ENCODE results near the gene CYP4F22. TPM values are rescaled to one million over a fixed set of nuclear protein-coding genes. Genes with fewer than 3 reads are reported as not detected.

CYP4F22 gene
- total RNA-seq, 1 experiment from 2014 or later, result not detected

- H3K27me3 Mint-ChIP-seq (ENCODE audit: insufficient read depth, unreplicated experiment), result peaks cover 8% of the 10 kb centered on the region
- Histone ChIP-seq H3K4me3 (ENCODE audit: low read depth, low read length) (no peak overlapping the region), H3K27me3 (replicated peaks; ENCODE audit: control insufficient read depth, insufficient read depth, low read length) (no peaks in the 10 kb centered on the region), H3K36me3 (ENCODE audit: control insufficient read depth, insufficient read depth, low read length) (no peaks in the 10 kb centered on the region), H3K4me1 (no peaks in the 10 kb centered on the region), H3K9me3 (no peaks in the 10 kb centered on the region)
- CTCF ChIA-PET, result no interaction called here
- H3K4me1 Mint-ChIP-seq (ENCODE audit: low read depth, unreplicated experiment), result no peaks in the 10 kb centered on the region
- POLR2A ChIA-PET, result no interaction called here
- BruUV-seq (replicated peaks), result no TSS peak
- no peak for DNase-seq
- H3K4me3 Mint-ChIP-seq (ENCODE audit: unreplicated experiment), result no peak overlapping the region
- intact Hi-C loops (cut with micrococcal nuclease; ENCODE audit: unreplicated experiment), result no loop called here
- TF ChIP-seq CTCF (IDR thresholded peaks at IDR 0.05; ENCODE audit: insufficient read depth in 1 of 2, low read depth in 1 of 2, low read length in 1 of 2, severe bottlenecking in 1 of 2, unreplicated experiment in 1 of 2), result no peak
- no peaks in the 10 kb centered on the region for H3K36me3 Mint-ChIP-seq (ENCODE audit: insufficient read depth, unreplicated experiment)
- peaks cover 8% of the 10 kb centered on the region for H3K9me3 Mint-ChIP-seq (ENCODE audit: unreplicated experiment)
- no peak overlapping the region for H3K27ac Mint-ChIP-seq (ENCODE audit: unreplicated experiment)
Measured at GRCh38 chr19:15539638-15540037, 31.3 kb downstream of the CYP4F22 start.

GRCh38 chr19:15540435-15540834 lies 32.1 kb downstream of the CYP4F22 start:
- Mint-ChIP-seq H3K27ac (ENCODE audit: unreplicated experiment) (no peak overlapping the region), H3K9me3 (ENCODE audit: unreplicated experiment) (peaks cover 8% of the 10 kb centered on the region), H3K27me3 (ENCODE audit: insufficient read depth, unreplicated experiment) (peaks cover 7% of the 10 kb centered on the region), H3K36me3 (ENCODE audit: insufficient read depth, unreplicated experiment) (no peaks in the 10 kb centered on the region), H3K4me3 (ENCODE audit: unreplicated experiment) (no peak overlapping the region), H3K4me1 (ENCODE audit: low read depth, unreplicated experiment) (no peaks in the 10 kb centered on the region)
- BruUV-seq (replicated peaks), result no TSS peak
- ChIA-PET CTCF (interaction anchor here (0.6 kb wide), 1 partner anchor 26 kb away, joined by 3 read pairs; no protein-coding TSS in a partner anchor), POLR2A (no interaction called here)
- Histone ChIP-seq H3K4me3 (ENCODE audit: low read depth, low read length) (no peak overlapping the region), H3K4me1 (no peaks in the 10 kb centered on the region), H3K9me3 (no peaks in the 10 kb centered on the region), H3K36me3 (ENCODE audit: control insufficient read depth, insufficient read depth, low read length) (no peaks in the 10 kb centered on the region), H3K27me3 (replicated peaks; ENCODE audit: control insufficient read depth, insufficient read depth, low read length) (no peaks in the 10 kb centered on the region)
- TF ChIP-seq CTCF (IDR thresholded peaks at IDR 0.05; ENCODE audit: insufficient read depth in 1 of 2, low read depth in 1 of 2, low read length in 1 of 2, severe bottlenecking in 1 of 2, unreplicated experiment in 1 of 2), result no peak
- intact Hi-C loops (cut with micrococcal nuclease; ENCODE audit: unreplicated experiment), result no loop called here
- DNase-seq, result no peak

GRCh38 chr19:15544283-15544682 lies 36.0 kb downstream of the CYP4F22 start:
- BruUV-seq (replicated peaks), result no TSS peak
- H3K36me3 Mint-ChIP-seq (ENCODE audit: insufficient read depth, unreplicated experiment), result no peaks in the 10 kb centered on the region

More at GRCh38 chr19:15544283-15544682, 36.0 kb downstream of the CYP4F22 start:
- H3K4me3 ChIP-seq (ENCODE audit: low read depth, low read length), result no peak overlapping the region
- intact Hi-C loops (cut with micrococcal nuclease; ENCODE audit: unreplicated experiment), result no loop called here
- ChIA-PET POLR2A (no interaction called here), CTCF (interaction anchor here (1.5 kb wide), 1 partner anchor 11 kb away, joined by 6 read pairs; no protein-coding TSS in a partner anchor)
- Mint-ChIP-seq H3K9me3 (ENCODE audit: unreplicated experiment) (peaks cover 2% of the 10 kb centered on the region), H3K4me3 (ENCODE audit: unreplicated experiment) (no peak overlapping the region), H3K27ac (ENCODE audit: unreplicated experiment) (no peak overlapping the region), H3K27me3 (ENCODE audit: insufficient read depth, unreplicated experiment) (peaks cover 7% of the 10 kb centered on the region), H3K4me1 (ENCODE audit: low read depth, unreplicated experiment) (no peaks in the 10 kb centered on the region)
- DNase-seq, result no peak
- no peaks in the 10 kb centered on the region for H3K36me3 ChIP-seq (ENCODE audit: control insufficient read depth, insufficient read depth, low read length)
- TF ChIP-seq CTCF (IDR thresholded peaks at IDR 0.05; ENCODE audit: insufficient read depth in 1 of 2, low read depth in 1 of 2, low read length in 1 of 2, severe bottlenecking in 1 of 2, unreplicated experiment in 1 of 2), result no peak
- no peaks in the 10 kb centered on the region for H3K27me3 ChIP-seq (replicated peaks; ENCODE audit: control insufficient read depth, insufficient read depth, low read length)
- H3K9me3 ChIP-seq, result no peaks in the 10 kb centered on the region
- no peaks in the 10 kb centered on the region for H3K4me1 ChIP-seq
